Calu3 (cell line): ENCODE results near the gene RABGAP1L. TPM values are rescaled to one million over a fixed set of nuclear protein-coding genes. Genes with fewer than 3 reads are reported as not detected.

ENCODE experiments used
- BruUV-seq: library from RNA; stranded (reverse); fragments of 400-500 nt; replicated peaks from 2 replicates; lab custom pipeline; 2021; lab: Mats Ljungman, UMichigan
- CTCF ChIA-PET: fragments of 300-600 bp; sonication (Branson Sonifier 250); formaldehyde crosslinking; loops from one replicate; lab custom pipeline; 2022; ENCODE audit warnings: antibody characterized with exemption; lab: Charles Lee
- DNase-seq: peaks from one replicate; pipeline ENCODE4 v3.0.0; 2022
- H3K27ac Mint-ChIP-seq: one replicate; pipeline ENCODE4 v1.8.0; 2022; ENCODE audit warnings: mixed read lengths; ENCODE audit not compliant: unreplicated experiment
- H3K27me3 Mint-ChIP-seq: one replicate; pipeline ENCODE4 v1.8.0; 2022; ENCODE audit warnings: mixed read lengths; ENCODE audit not compliant: unreplicated experiment
- H3K36me3 Mint-ChIP-seq: one replicate; pipeline ENCODE4 v1.8.0; 2022; ENCODE audit warnings: mild to moderate bottlenecking, moderate library complexity, mixed read lengths; ENCODE audit not compliant: insufficient read depth, unreplicated experiment
- H3K4me1 Mint-ChIP-seq: one replicate; pipeline ENCODE4 v1.8.0; 2022; ENCODE audit warnings: mild to moderate bottlenecking, low read depth, mixed read lengths; ENCODE audit not compliant: unreplicated experiment
- H3K4me3 Mint-ChIP-seq: one replicate; pipeline ENCODE4 v1.8.0; 2022; ENCODE audit warnings: mild to moderate bottlenecking, low read depth, moderate library complexity, mixed read lengths; ENCODE audit not compliant: unreplicated experiment
- H3K9me3 Mint-ChIP-seq: one replicate; pipeline ENCODE4 v1.8.0; 2022; ENCODE audit warnings: low read depth, mixed read lengths; ENCODE audit not compliant: unreplicated experiment
- intact Hi-C: fragments of 100-400 bp; cut with micrococcal nuclease; formaldehyde crosslinking; loops from one replicate; pipeline ENCODE4 v1.10.0; 2022; ENCODE audit not compliant: unreplicated experiment
- total RNA-seq: library from RNA; stranded (reverse); gene quantifications from 2 replicates; pipeline ENCODE4 v1.2.3, GENCODE V29; 2022
- TF ChIP-seq, protein P1 (sequence below): fragments of 200-600 bp; IDR thresholded peaks from one replicate; pipeline ENCODE4 v1.8.0; 2022; ENCODE audit warnings: antibody characterized with exemption; ENCODE audit not compliant: unreplicated experiment

RABGAP1L gene
- total RNA-seq, 1 experiment from 2014 or later, result 135 TPM

DNA sequence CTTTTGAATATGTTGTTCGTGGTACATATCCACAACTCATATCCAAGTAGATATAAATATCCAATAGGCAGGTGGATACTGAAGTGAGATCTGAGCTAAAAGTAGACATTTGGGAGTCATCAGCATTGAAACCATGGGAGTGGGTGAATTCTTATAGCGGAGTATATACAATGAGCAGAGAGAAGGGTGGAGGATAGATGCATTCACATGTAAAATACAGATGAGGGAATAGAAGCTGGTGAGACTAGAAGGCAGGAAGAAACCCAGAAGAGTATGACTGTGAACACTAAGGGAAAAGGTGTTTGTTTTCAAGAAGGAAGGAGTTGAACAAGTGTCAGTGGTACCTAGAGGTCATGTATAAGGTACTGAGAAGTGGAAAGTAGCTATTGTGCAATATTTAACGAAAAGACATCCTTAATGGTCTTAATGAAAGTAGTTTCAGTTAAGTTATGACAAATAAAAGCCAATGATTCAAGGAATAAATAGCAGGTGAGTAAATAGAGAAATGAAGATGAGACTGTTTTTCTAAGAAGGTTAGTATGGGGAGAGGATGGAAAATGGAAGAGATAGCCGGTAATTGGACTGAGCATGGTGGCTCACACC, 658.8 kb downstream of the RABGAP1L start:
- DNase-seq, result no peak
- intact Hi-C loops, result loop anchor here (5.0 kb wide), 1 partner anchor 54 kb away; no protein-coding TSS in a partner anchor
- no peak overlapping the region for H3K4me3 Mint-ChIP-seq
- TF ChIP-seq, protein P1, sequence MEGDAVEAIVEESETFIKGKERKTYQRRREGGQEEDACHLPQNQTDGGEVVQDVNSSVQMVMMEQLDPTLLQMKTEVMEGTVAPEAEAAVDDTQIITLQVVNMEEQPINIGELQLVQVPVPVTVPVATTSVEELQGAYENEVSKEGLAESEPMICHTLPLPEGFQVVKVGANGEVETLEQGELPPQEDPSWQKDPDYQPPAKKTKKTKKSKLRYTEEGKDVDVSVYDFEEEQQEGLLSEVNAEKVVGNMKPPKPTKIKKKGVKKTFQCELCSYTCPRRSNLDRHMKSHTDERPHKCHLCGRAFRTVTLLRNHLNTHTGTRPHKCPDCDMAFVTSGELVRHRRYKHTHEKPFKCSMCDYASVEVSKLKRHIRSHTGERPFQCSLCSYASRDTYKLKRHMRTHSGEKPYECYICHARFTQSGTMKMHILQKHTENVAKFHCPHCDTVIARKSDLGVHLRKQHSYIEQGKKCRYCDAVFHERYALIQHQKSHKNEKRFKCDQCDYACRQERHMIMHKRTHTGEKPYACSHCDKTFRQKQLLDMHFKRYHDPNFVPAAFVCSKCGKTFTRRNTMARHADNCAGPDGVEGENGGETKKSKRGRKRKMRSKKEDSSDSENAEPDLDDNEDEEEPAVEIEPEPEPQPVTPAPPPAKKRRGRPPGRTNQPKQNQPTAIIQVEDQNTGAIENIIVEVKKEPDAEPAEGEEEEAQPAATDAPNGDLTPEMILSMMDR, result no peak
- CTCF ChIA-PET, result no interaction called here
- peaks cover 40% of the 10 kb centered on the region for H3K4me1 Mint-ChIP-seq
- H3K27me3 Mint-ChIP-seq, result no peaks in the 10 kb centered on the region
- BruUV-seq, result no TSS peak
- H3K9me3 Mint-ChIP-seq, result peaks cover 2% of the 10 kb centered on the region
- no peak overlapping the region for H3K27ac Mint-ChIP-seq
- H3K36me3 Mint-ChIP-seq, result no peaks in the 10 kb centered on the region

DNA sequence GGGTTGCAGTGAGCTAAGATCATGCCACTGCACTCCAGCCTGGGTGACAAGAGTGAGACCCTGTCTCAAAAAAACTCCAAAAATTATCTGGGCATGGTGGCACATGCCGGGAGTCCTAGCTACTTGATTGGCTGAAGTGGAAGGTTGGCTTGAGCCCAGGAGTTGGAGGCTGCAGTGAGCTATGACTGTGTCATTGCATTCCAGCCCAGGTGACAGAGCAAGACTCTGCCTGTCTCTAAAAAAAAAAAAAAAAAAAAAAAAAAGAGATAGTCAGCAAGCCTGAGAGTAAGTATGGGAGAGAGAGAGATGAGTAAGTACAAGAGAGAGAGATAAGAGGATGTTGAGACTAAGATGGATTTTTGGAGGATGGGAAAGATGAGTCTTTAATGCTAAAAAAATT, 659.6 kb downstream of the RABGAP1L start:
- Mint-ChIP-seq H3K4me3 (no peak overlapping the region), H3K4me1 (peaks cover 37% of the 10 kb centered on the region), H3K27ac (no peak overlapping the region), H3K9me3 (peaks cover 2% of the 10 kb centered on the region), H3K36me3 (no peaks in the 10 kb centered on the region), H3K27me3 (no peaks in the 10 kb centered on the region)
- no TSS peak for BruUV-seq
- CTCF ChIA-PET, result interaction anchor here (0.6 to 1.4 kb wide), 3 partner anchors 9 to 150 kb away, joined by 3 read pairs; no protein-coding TSS in a partner anchor
- DNase-seq, result peak; percentile 27
- intact Hi-C loops, result loop anchor here (5.0 kb wide), 1 partner anchor 53 kb away; no protein-coding TSS in a partner anchor
- TF ChIP-seq, protein P1, result no peak

DNA sequence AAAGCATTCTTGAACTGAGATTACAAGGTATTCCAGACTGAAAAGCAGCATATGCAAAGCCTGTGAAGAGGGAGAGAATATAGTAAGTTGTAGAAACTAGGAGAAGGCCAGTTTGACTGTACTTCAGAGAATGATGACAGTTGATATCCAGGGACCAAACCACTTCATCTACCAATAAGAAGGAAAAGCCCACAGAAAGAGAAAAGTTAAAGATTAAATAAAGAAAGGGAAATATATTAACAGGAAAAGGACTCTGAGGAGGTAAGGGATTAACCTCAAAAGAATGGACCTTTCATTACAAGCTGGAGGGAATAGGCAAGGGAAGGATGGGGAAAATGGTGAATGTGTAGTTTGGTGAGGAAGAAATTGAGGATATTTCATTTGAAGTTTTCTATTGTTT, 660.3 kb downstream of the RABGAP1L start:
- DNase-seq, result no peak
- TF ChIP-seq, protein P1, result no peak
- Mint-ChIP-seq H3K27me3 (no peaks in the 10 kb centered on the region), H3K9me3 (peaks cover 2% of the 10 kb centered on the region), H3K36me3 (no peaks in the 10 kb centered on the region), H3K4me3 (no peak overlapping the region), H3K27ac (peak overlapping the region; percentile 32), H3K4me1 (peaks cover 37% of the 10 kb centered on the region)
- BruUV-seq, result no TSS peak
- CTCF ChIA-PET, result interaction anchor here (0.9 to 1.4 kb wide), 2 partner anchors 20 to 84 kb away, joined by 3 read pairs; no protein-coding TSS in a partner anchor
- intact Hi-C loops, result loop anchor here (5.0 kb wide), 1 partner anchor 53 kb away; no protein-coding TSS in a partner anchor

DNA sequence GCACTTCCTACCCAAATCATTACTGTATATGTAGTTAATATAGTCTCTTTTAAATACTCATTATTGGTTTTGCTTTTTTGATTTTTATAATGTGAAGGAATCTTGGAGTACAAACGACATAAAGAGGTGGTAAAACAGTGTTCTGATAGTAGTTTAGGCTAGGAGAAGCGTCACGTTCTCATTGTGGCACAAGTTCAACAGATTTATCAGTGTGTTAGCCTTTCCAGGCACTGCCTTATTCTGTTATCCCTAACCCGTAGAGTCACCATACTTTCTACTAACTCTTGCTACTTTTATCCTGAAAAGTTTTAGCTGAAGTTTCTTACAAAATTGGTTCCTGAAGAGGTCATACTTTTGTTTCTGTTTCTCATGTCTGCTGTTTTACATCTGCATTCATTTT, 665.8 kb downstream of the RABGAP1L start:
- Mint-ChIP-seq H3K9me3 (peaks cover 2% of the 10 kb centered on the region), H3K36me3 (no peaks in the 10 kb centered on the region), H3K27ac (no peak overlapping the region), H3K27me3 (no peaks in the 10 kb centered on the region), H3K4me1 (peaks cover 3% of the 10 kb centered on the region), H3K4me3 (no peak overlapping the region)
- intact Hi-C loops, result no loop called here
- CTCF ChIA-PET, result no interaction called here
- TF ChIP-seq, protein P1, result no peak
- no TSS peak for BruUV-seq
- no peak for DNase-seq
